HG03460 (cell line): ENCODE results near the gene RUBCN.

Experiments
- ATAC-seq: cut with Tn5 transposase; IDR thresholded peaks from one replicate; pipeline ENCODE4 v1.9.1; 2021; ENCODE audit not compliant: unreplicated experiment

Gene RUBCN

DNA sequence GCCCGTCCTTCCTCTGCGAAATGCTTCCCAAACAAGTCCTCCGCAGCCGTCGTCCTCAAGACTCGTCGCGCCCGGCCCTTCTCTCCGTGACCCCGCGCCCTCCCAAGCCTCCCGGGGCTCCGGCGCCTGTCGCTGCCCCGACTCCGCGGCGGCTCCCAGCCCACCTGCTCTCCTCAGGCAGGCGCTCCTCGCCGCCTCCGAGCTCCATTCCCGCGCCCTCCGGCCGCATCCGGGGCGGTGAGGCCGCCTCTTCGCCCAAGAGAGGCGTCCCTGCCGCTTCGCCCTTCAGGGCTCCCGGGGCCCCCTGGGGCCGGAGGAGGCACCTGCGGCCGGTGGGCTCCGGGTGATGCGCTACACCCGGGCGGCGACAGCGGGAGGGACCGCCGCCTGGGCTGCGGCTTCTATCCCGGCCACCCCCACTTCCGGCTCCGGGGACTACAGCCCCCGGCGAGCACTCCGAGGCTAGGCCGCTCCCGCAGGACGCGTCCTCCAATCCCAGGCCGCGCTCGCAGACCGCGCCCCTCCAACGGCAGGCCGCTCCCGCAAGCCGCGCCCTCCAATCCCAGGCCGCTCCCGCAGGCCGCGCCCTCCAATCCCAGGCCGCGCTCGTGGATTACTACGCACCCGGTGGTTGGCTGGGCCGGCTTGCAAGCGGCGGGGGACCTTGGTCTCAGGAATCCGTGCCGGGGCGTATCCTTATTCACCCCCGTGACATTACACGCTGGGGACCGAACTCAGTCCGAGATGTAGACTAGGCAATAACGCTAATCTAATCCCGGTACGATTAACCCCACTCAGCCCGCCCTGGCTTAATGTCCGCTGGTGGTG is at the start of gene RUBCN:
RUBCN (minus strand) TSS at position 414 of the 828 bp plus-strand sequence; CDS start at position 229, 185 bp downstream.
- ATAC-seq = peak; percentile 71

- no peak for ATAC-seq
These were observed 47.4 kb upstream of the RUBCN start for GRCh38 chr3:197784019-197784585.

- no peak for ATAC-seq
These were observed 45.5 kb upstream of the RUBCN start for GRCh38 chr3:197782230-197782629.

DNA sequence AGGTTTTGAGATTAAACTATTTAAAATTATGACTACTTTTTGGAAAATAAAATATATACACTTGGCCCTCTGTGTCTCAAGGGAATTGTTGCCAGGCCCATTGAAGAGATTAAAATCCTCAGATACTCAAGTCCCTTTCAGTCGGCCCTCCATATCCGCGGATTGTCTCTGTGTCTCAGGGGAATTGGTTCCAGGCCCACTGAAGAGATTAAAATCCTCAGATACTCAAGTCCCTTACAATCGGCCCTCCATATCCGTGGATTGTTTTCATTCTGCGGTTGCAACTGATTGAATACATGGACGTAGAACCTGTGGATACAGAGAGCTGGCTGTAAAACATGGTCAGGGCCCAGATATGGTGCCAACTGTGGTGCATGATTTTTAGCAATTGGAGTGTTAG is 38.6 kb upstream of the RUBCN start:
- ATAC-seq = no peak

- no peak for ATAC-seq
These were observed 25.1 kb upstream of the RUBCN start for GRCh38 chr3:197761784-197762183.

DNA sequence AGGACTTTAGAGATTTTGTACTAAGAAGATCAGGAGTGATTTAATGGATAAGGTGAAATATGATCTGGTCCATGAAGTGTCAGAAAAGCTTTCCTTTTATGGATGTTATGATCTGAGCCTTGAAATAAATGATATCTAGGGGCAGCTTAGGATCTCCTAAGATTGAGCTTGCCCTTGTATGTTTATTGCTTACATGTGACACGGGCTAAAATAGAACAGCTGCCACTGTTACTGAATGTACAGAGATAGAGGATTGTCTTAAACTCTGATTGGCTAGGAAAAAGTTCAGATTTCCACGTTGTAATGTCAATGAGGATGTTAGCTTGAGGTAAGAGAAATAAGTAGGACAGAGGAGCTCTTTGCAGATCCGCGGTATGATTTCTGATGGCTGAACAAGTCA is 21.8 kb upstream of the RUBCN start:
- ATAC-seq = no peak

GRCh38 chr3:197756704-197757103 is 20.0 kb upstream of the RUBCN start:
- no peak for ATAC-seq

- ATAC-seq = no peak
These were observed 16.6 kb upstream of the RUBCN start for GRCh38 chr3:197753263-197753662.

DNA sequence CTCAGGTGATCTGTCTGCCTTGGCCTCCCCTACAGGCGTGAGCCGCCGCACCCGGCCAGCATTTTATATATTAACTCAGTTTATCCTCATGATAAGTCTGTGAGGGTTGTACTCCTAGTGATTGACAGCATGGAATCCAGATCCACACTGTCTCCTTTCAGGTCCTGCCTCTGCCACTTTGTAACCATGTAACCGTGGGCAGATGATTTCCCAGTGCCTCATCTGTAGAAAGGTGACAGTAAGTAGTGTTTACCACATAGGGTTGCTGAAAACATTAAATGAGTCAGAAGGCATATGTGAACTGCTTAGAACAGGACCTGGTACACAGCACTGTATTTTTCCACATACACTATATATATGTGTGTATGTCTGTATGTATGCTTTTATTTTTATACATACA is 15.4 kb upstream of the RUBCN start:
- no peak for ATAC-seq

- ATAC-seq = no peak
These were observed 14.4 kb upstream of the RUBCN start for GRCh38 chr3:197750858-197751737.

- peak; percentile 37 for ATAC-seq
These were observed 13.7 kb upstream of the RUBCN start for GRCh38 chr3:197750396-197750831.

GRCh38 chr3:197749601-197750395 is 13.1 kb upstream of the RUBCN start, which contains the start of gene FYTTD1:
Gene FYTTD1 (plus strand): TSS chr3:197749883. CDS start chr3:197749972, 89 bp downstream.
- ATAC-seq = peak; percentile 76

DNA sequence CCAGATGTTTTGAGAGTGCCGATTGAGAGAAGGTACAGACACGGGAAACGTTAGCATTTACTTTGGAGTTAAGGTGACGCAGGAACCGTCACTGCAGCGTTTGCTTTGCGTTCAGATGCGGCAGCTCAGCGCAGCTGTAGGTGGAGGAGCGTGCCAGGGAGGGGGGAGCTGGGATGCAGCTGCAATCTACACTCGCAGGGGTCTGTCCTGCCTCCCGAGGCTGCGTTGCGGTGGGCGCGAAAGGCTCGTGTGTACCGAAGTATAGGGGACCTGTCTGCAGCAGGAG is 12.6 kb upstream of the RUBCN start:
- ATAC-seq = peak; percentile 35

- no peak for ATAC-seq
These were observed 12.1 kb upstream of the RUBCN start for GRCh38 chr3:197748597-197749314.

- ATAC-seq = no peak
These were observed 10.1 kb upstream of the RUBCN start for GRCh38 chr3:197746801-197747237.

- no peak for ATAC-seq
These were observed 9.5 kb upstream of the RUBCN start for GRCh38 chr3:197746209-197746608.

- no peak for ATAC-seq
These were observed 6.1 kb upstream of the RUBCN start for GRCh38 chr3:197742787-197743186.

DNA sequence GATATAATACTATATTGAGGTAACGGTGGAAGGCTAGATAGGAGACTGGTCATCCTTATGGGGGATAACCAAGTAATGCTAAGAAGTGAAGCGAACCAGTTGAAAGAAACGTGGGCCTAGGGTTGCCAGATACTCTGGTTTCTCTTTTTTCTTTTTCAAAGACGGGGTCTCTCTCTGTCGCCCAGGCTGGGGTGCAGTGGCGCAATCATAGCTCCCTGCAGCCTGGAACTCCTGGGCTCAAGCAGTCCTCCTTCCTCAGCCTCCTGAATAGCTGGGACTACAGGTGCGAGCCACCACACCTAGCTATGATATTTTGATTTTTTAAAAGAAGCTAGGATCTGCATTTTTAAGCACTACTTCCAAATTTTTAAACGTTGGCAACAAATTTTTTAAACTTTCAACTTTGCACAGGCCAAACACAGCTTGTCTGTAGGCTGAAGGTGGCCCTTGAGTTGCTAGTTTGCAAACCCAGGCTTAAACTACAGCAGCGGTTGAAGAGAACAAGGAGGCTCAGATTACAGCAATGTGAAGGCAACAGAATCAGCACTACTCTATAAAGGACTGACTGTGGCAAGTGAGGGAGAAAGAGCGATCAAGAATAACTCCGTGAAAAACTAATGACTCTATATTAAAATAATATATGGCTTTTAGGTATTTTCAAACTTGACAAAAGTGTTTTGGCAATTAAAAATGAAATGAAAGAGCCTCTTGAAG is 1.2 kb upstream of the RUBCN start:
- no peak for ATAC-seq

GRCh38 chr3:197737319-197737649 is 580 bp upstream of the RUBCN start:
- no peak for ATAC-seq
